Parietal lobe (tissue), 2 donors: ENCODE results near the gene ASXL2. TPM values are rescaled to one million over a fixed set of nuclear protein-coding genes. Genes with fewer than 3 reads are reported as not detected.

ENCODE experiments used
- small RNA-seq: library from RNA; depleted of rRNA; stranded (forward); fragments of <200 nt; gene quantifications from one replicate; pipeline ENCODE3, GENCODE V24; 2014; ENCODE audit warnings: low replicate concordance
- total RNA-seq: library from RNA; depleted of rRNA; stranded (reverse); fragments of >200 nt; gene quantifications from one replicate; pipeline ENCODE4 v1.2.3, GENCODE V29; 2014

ASXL2 gene
- 11.0 TPM for total RNA-seq

GRCh38 chr2:25878361-25879132 is at the start of gene ASXL2:
Gene ASXL2, minus strand, starts transcription at chr2:25878487. Its CDS starts 265 bp downstream, at chr2:25878222.

Small RNA genes lying within 50 kb of the gene (small RNA-seq; reads per million reads assigned to genes)
- not detected for gene NDUFB4P4
- gene RF00019 = not detected

Other genes with a start within 250 kb of the ASXL2 start
- 47.0 TPM for gene DTNB, start 204.9 kb downstream of the ASXL2 start, total RNA-seq
- 155 TPM for gene KIF3C, start 104.0 kb upstream of the ASXL2 start, total RNA-seq
- 130 TPM for gene RAB10, start 155.6 kb upstream of the ASXL2 start, total RNA-seq